IPS-NIHi11 (cell line): ENCODE results near the gene ST3GAL5.
A peak's percentile ranks its signal among the peaks of the same experiment; 100 is the strongest.

Source experiments
- DNase-seq: peaks from one replicate; pipeline ENCODE4 v3.0.0; 2012; ENCODE audit warnings: mixed read lengths, low spot score

ST3GAL5 gene

DNA sequence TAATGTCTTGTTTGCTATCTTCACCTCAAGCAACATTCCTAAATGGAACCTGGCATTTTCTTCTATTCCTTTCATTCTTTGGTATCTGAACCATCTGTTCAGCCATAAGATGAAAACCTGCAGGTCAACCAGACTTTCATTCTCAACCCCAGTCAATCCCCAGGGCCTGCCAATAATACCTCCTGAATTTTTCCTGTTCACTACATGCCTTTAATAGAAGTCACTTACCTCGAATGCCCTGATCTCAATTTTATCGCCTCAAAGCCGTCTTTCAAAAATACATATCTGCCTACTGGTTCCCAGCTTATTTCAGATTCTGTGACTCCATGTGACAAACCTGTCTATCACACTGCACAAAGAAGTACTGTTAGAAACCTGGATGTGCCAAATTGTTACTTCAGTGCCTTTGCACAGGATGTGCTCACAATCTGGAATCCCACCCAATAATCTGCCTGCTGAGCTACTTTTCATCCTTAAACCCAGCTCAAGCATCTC lies 22.6 kb downstream of the ST3GAL5 start:
- DNase-seq, result no peak

DNA sequence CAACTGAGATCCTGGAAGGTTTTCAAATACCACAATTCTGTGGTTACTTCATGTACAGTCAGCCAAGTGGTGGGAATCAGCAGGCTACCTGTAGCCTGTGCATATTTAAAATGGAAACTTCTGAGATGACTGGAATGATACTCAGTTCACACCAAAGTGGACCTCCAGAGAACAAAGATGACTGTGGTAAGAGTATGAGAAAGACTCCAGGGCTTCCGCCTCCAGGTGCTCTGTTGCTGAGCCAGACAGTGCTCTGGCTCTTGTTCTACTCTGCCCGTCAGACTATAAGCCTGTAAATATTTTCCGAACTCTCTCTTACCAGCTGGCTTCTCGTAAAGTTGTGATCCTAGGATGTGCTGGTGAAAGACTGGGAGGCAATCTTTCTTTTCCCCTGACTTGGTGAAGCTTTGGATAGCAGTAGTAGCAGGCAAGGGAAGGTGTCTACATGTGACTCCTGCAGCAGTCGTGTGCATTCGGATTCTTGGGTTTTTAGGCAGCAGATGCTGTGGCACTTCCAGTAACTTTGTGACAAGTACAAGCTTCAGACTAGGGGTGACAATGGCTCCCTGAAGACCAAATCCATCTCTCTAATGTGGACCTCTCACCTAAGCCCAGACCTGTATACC lies 23.1 kb downstream of the ST3GAL5 start:
- DNase-seq, result no peak

GRCh38 chr2:85864654-85865053 lies 24.1 kb downstream of the ST3GAL5 start:
- no peak for DNase-seq

- DNase-seq, result no peak
Measured at GRCh38 chr2:85862426-85862825, 26.4 kb downstream of the ST3GAL5 start.

DNA sequence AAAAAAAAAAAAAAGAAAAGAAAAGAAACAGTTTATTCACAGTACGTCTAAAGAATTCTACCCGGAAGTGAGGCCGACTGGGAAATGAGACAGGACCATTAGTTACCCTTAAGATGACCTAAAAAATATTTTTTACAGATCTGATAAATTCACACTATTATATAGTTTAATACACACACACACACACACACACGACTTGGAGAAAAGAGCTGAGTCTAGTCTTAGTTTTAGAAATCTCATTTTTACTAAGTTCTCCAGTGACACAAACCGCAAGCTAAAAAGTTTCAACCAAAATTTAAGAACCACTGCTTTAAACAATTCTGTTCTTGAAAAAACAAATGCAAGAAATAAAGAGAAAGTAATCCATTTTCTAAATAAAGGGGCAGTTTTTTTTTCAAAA lies 27.1 kb downstream of the ST3GAL5 start:
- no peak for DNase-seq

DNA sequence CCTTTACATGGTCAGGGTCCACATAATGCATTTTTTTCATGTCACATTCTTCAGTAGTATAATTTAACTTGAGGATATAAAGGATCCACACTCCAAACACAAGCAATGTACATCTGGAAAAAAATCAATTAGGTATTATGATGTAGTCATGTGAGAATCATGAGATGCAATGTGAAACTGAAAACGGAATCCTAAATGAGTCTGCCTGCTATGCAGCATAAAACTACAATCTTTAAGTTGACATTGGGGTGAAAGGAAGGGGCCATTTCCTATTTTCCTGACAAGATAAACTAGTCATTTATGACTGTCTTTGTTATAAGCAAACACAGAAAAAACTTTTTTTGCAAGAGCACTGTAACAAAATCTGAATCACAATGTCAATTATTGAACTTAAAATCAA lies 27.6 kb downstream of the ST3GAL5 start:
- no peak for DNase-seq

DNA sequence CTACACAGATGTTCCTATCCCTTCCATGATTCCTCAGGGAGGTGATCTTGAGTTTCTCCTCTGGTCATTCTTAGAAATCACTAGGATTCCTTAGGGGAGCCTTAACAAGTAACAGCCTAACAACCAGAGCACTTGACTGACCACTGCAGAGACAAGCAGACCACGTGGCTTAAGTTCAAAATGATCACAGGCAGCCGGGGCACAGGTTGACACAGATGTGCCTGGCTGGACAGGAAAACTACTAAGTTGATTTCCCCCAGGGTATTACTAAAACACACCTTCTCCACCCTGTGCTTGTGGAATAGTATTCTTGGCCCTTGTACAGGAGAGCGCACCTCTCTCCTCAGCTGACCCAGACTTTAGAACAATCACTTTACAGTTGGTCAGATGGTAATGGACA lies 29.9 kb downstream of the ST3GAL5 start:
- no peak for DNase-seq

- no peak for DNase-seq
Measured at GRCh38 chr2:85854897-85855296, 33.9 kb downstream of the ST3GAL5 start.

- DNase-seq, result no peak
Measured at GRCh38 chr2:85854166-85854509, 34.7 kb downstream of the ST3GAL5 start.

DNA sequence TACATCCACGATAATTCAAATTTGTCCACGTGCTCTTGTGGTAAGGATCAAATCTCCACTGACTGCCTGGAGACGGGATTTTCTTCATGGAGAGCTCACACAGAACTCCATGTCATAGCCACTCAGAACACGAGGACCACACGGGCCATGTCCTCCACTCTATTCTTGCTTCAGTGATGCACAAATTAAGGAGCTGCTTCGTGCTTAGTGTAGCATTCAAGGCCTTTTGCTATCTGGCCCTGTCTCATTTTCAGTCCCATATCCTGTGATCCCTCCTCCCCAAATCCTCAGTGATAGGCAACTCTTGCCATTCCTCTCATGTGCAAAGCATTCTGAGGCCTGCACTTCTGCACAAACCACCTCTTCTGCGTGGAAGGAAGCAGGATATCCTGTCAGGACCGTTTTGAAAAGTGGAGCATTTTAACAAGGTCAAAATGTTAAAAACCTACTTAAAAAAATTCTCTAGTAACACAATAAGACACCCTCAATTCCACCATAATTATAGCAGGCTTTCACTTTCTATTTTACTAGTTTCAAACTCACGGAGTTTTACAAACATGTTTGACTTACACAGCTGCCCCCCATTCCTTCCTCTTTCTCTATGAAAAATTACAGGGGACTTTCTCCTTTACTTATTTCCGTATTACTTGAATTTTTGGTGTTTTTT lies 35.2 kb downstream of the ST3GAL5 start:
- DNase-seq, result no peak

DNA sequence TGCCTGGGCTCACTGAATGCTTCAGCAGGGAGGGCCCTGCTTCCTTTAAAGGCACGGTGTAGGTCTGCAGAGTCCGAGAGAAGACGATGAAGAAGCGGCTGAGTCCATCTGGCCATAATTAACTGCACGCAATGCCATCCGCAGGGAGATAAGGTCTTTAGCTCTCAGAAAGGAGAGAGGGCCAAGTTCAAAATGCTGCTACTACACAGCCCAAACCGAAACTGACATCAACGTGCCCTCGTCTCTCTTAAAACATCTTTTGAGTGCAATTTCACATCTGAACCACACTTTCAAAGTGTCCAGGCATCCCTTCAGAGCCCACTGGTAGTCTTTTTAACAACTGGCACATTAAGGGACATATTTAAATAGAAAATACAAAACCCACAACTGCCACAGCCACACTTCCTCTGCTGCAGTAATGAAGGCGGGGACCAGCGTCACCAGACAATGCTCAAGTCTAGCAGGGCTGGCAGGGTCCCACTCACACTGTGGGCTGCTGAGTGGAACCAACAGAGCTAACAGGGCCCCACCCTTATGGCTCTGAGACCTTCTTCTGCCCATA lies 35.8 kb downstream of the ST3GAL5 start:
- DNase-seq, result no peak

- DNase-seq, result no peak
Measured at GRCh38 chr2:85852152-85852840, 36.5 kb downstream of the ST3GAL5 start.

- DNase-seq, result no peak
Measured at GRCh38 chr2:85851253-85852151, 37.3 kb downstream of the ST3GAL5 start.

GRCh38 chr2:85850451-85850850 lies 38.3 kb downstream of the ST3GAL5 start:
- no peak for DNase-seq

DNA sequence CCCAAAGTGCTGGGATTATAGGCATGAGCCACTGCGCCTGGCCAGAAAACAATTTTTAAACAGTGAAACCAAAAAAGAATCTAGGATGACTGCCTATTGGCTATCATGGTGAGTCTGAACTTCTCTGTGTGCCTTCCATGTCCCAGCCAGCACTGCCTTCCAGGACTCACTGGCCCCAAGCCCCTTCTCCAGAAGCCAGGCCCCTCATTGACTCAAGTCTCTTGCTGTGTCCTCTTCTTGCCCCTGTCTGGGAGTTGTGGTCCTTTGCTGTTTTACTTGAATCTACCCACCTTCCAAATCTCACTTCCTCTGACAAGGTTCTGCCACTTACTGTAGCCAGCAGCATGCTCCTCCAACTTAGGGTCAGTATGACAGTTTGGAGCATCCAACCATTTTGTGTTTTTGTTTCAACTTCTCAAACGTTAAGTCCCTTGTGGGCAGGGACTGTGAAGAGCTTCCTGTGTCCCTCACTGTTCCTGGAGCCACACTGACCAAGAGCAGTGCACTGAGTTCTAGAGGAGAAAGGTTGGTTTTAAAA lies 41.7 kb downstream of the ST3GAL5 start:
- DNase-seq, result no peak

DNA sequence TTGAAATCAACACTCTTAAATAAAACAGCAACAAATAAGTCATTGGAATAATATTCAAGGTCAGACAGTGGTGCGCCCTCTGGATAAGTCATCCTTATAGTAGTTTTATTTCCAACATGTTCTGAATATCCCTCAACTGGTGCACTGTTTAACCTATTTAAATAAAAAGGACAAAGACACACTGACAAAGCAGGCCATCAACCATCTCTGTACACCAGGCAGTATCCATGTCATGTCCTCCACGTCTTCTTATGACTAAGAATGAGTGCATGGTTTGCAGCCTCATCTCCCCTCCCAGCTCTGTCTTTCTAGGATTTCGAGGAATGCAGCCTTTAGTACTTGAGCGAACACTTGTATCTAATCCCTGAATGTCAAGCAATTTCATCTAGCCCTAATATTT lies 42.4 kb downstream of the ST3GAL5 start:
- DNase-seq, result no peak

DNA sequence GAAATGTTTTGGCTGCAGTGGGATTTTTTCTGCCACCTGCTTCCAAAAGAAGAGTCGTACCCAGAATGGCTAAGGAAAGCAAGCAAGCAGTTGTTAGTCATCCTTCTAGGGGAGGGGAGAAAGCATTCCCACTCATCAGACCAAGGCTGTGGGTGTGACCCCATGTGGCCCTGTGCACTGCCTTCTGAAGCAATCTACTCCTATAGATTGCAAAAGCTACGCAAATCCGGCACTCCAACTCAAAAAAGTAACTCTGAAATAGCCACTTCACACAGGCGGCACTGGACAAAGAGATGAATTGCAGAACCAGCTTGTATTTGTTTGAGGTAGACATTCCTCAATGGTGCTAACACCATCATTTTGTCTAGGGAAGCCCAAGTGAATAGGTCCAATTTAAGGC lies 44.3 kb downstream of the ST3GAL5 start:
- no peak for DNase-seq

DNA sequence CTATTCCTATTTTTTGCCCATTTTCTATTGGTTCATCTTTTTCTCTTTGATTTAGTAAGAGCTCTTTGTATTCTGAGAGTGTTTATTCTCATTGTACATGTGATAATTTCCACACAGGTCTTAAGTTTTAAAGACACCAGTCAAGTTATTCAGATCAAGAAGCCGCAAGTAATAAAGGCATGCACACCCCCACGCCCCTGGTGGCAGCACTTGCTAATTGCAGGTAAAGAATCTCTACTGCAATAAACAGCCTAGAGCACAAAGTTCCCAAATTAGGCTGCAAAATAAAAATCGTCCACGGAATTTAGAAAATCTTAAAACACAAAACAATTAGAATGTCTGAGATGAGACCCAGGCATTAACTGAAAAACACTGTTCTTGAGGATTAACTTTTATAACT lies 45.2 kb downstream of the ST3GAL5 start:
- DNase-seq, result peak; percentile 82

DNA sequence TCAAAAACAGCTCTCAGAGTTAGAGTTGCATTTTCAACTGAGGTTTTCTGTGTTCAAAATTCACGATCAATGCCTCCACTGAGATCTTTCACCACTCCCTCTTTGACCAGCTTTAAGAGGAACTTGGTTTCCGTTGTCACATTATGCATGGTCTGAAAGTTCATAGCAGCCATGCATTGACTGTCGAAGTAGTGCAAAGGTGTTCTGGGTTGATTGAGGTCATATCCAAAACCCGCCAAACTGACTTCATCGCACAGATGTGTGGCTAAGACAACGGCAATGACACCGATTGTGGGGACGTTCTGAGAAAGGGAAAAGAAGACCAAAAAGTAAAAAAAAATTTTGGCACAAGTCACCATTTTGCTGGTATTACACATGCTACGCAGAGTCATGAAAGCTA lies 48.7 kb downstream of the ST3GAL5 start:
- DNase-seq, result no peak

DNA sequence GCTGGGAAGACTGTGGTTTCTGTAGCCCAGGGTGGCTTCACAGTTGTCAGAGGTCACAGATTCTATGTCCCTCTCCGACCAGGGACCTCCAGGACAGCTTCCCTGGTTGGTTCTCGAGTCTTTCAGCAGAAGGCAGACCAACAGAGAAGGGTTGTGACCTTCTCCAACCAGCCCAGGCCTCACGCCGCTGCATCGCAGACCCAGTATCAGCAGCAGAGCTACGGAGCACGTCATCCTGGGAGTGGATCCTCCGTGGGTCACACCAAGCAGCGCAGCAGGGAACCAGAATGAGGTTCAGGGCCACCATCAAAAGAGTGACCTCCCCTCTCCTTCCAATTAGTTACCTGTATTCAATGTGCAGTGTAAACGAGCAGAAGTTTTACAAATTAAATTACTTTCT lies 49.3 kb downstream of the ST3GAL5 start:
- no peak for DNase-seq

- no peak for DNase-seq
Measured at GRCh38 chr2:85838641-85839040, 50.1 kb downstream of the ST3GAL5 start.

DNA sequence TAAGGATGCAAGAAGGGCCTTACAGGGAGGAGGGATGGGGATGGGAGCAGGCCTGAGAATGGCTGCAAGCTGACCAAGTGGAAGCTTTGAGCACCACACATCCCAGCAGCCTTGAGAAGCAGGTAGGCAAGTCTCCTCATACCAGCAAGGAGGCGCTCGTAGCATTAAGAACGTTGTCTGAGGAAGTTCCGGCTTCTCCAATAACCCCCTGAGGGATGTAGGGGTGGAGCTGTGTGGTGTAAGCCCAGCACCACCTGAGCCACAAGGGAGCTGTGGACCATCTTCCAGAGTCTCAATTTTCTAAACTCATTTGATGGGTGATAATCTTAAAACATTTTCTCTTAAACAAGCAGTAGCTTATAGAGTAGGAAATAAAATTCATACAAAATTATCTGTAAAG lies 50.6 kb downstream of the ST3GAL5 start:
- no peak for DNase-seq
